Measurements from ENCODE around the gene OR52M1. TPM values are rescaled to one million over a fixed set of nuclear protein-coding genes. Genes with fewer than 3 reads are reported as not detected.

The OR52M1 gene
- total RNA-seq, 2 experiments from 2014 or later: not detected

- Mint-ChIP-seq H3K27ac (no peak overlapping the region), H3K36me3 (ENCODE audit: low read depth) (no peaks in the 10 kb centered on the region), H3K27me3 (peaks cover 4% of the 10 kb centered on the region), H3K9me3 (no peaks in the 10 kb centered on the region), H3K4me1 (ENCODE audit: low read depth) (no peaks in the 10 kb centered on the region), H3K4me3 (no peak overlapping the region)
- TF ChIP-seq CTCF (IDR thresholded peaks at IDR 0.05): no peak
- CTCF ChIA-PET: interaction anchor here (1.2 to 3.2 kb wide), 2 partner anchors 360 to 365 kb away, joined by 3 to 16 read pairs; no protein-coding TSS in a partner anchor
- POLR2A ChIA-PET: no interaction called here
- intact Hi-C loops (cut with micrococcal nuclease): no loop called here
- no peak for DNase-seq
- ATAC-seq: no peak
Measured at GRCh38 chr11:4546878-4547277, 1.9 kb downstream of the OR52M1 start.

- intact Hi-C loops (cut with micrococcal nuclease): no loop called here
- ATAC-seq (no peak), DNase-seq (no peak)
- CTCF ChIA-PET: interaction anchor here (1.1 to 3.2 kb wide), 2 partner anchors 8 to 360 kb away, joined by 6 to 16 read pairs; no protein-coding TSS in a partner anchor
- TF ChIP-seq CTCF (IDR thresholded peaks at IDR 0.05): no peak
- no peaks in the 10 kb centered on the region for H3K9me3 Mint-ChIP-seq
- H3K4me1 Mint-ChIP-seq (ENCODE audit: low read depth): no peaks in the 10 kb centered on the region
- H3K27ac Mint-ChIP-seq: no peak overlapping the region
- H3K4me3 Mint-ChIP-seq: no peak overlapping the region
- H3K36me3 Mint-ChIP-seq (ENCODE audit: low read depth): no peaks in the 10 kb centered on the region
- peaks cover 2% of the 10 kb centered on the region for H3K27me3 Mint-ChIP-seq
- POLR2A ChIA-PET: no interaction called here
Measured at GRCh38 chr11:4547416-4547815, 2.4 kb downstream of the OR52M1 start.

GRCh38 chr11:4551346-4551979, 6.5 kb downstream of the OR52M1 start:
- TF ChIP-seq CTCF (IDR thresholded peaks at IDR 0.05): peak; percentile 23
- Mint-ChIP-seq H3K4me3 (no peak overlapping the region), H3K27ac (no peak overlapping the region), H3K27me3 (peaks cover 7% of the 10 kb centered on the region), H3K36me3 (ENCODE audit: low read depth) (no peaks in the 10 kb centered on the region), H3K9me3 (no peaks in the 10 kb centered on the region), H3K4me1 (ENCODE audit: low read depth) (no peaks in the 10 kb centered on the region)
- intact Hi-C loops (cut with micrococcal nuclease): no loop called here
- CTCF ChIA-PET: interaction anchor here (0.7 to 2.8 kb wide), 7 partner anchors 10 to 602 kb away, joined by 3 to 19 read pairs (median 3); no protein-coding TSS in a partner anchor
- POLR2A ChIA-PET: interaction anchor here (0.6 kb wide), 1 partner anchor 14 kb away, joined by 3 read pairs; no protein-coding TSS in a partner anchor
- ATAC-seq (no peak), DNase-seq (peak; percentile 9)

GRCh38 chr11:4559527-4560440, 14.8 kb downstream of the OR52M1 start:
- no peak for TF ChIP-seq CTCF (IDR thresholded peaks at IDR 0.05)
- no peak overlapping the region for H3K4me3 Mint-ChIP-seq
- H3K27ac Mint-ChIP-seq: no peak overlapping the region
- peaks cover 7% of the 10 kb centered on the region for H3K9me3 Mint-ChIP-seq
- H3K36me3 Mint-ChIP-seq (ENCODE audit: low read depth): no peaks in the 10 kb centered on the region
- H3K4me1 Mint-ChIP-seq (ENCODE audit: low read depth): no peaks in the 10 kb centered on the region
- DNase-seq (no peak), ATAC-seq (no peak)
- intact Hi-C loops (cut with micrococcal nuclease): no loop called here
- ChIA-PET CTCF (interaction anchor here (1.0 kb wide), 1 partner anchor 20 kb away, joined by 3 read pairs; no protein-coding TSS in a partner anchor), POLR2A (no interaction called here)
- peaks cover 26% of the 10 kb centered on the region for H3K27me3 Mint-ChIP-seq
